Stimulated activated effector memory CD8-positive, alpha-beta T cell treated with anti-CD3 and anti-CD28 coated beads, Interleukin-12 subunit alpha, Interleukin-12 subunit beta, amount 100 ng/mL, for 72 hours (primary cell): ENCODE data around the gene ZNF396.

Experiments
- ATAC-seq: fragments of 150-1000 bp; cut with Tn5 transposase; 2 replicates; pipeline ENCODE4 v1.10.0; 2021
- DNase-seq, 2 donors: peaks; one replicate each; pipeline ENCODE4 v3.0.0; 2021 to 2022; ENCODE audit warnings: low spot score in 2 of 2
- H3K27ac Mint-ChIP-seq: one replicate; pipeline ENCODE4 v1.8.0; 2022; ENCODE audit warnings: mild to moderate bottlenecking, mixed read lengths
- H3K36me3 Mint-ChIP-seq: one replicate; pipeline ENCODE4 v1.8.0; 2022; ENCODE audit warnings: mild to moderate bottlenecking, mixed read lengths
- H3K4me1 Mint-ChIP-seq: one replicate; pipeline ENCODE4 v1.8.0; 2022; ENCODE audit warnings: mixed read lengths
- H3K4me3 Mint-ChIP-seq: one replicate; pipeline ENCODE4 v1.8.0; 2022; ENCODE audit warnings: mild to moderate bottlenecking, mixed read lengths
- H3K9me3 Mint-ChIP-seq: one replicate; pipeline ENCODE4 v1.8.0; 2022; ENCODE audit warnings: mixed read lengths

Gene ZNF396

DNA sequence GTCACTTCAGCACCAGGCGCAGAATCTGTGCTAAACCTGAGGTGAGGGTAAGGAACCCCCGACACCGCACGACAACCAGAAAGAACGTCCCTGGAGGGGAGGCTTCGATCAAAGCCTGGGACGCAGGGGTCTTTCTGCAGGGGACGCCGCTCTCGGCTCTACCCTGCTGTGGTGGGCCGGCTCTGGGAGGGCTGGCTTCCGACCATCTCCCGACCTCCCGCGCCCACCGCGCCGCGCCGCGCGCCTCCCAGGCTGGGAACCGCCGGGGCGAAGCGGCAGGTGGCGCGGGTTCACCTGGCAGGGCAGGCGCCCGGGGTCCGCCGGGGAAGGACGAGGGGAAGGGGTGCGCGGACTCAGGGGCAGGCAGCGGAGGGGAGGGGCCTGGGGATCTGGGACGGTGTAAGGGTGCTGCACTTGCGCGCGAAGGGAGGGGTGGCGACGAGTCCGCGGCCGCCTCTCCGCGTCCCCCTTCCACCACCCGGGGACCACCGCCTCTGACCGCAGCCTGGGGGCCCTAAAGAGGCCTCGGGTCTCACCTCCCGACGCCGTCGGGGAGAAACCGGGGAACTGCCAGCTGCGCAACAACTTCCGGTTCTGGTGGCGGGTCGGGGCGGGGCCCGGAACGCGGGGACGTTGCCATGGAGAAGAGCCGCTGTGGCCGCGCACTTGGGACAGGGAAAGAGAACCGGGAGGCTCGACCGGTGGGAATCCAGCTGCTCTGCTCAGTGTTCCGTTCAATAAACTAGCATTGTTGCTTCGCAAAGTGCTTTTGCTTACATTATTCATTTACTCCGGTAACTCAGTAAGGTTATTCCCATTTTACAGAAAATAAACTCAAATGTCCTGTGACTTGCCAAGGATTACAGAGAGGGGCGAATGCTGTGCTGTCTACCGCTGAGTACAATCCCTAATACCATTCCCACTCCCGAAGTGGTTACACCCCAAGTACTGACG lies at the start of gene ZNF396:
ZNF396 (minus strand) TSS at position 596 of the 954 bp plus-strand sequence. CDS start 3,045 bp downstream, outside the sequence.
- H3K27ac Mint-ChIP-seq, result peak within 1 kb of the TSS; percentile 66
- peak within 1 kb of the TSS; percentile 78 for H3K4me3 Mint-ChIP-seq
- H3K4me1 Mint-ChIP-seq, result peaks cover 5% of the 10 kb centered on the region
- DNase-seq, result peak; percentile 50 to 82
- ATAC-seq, result peak; percentile 83
- H3K9me3 Mint-ChIP-seq, result no peaks in the 10 kb centered on the region
- H3K36me3 Mint-ChIP-seq, result no peaks in the 10 kb centered on the region

DNA sequence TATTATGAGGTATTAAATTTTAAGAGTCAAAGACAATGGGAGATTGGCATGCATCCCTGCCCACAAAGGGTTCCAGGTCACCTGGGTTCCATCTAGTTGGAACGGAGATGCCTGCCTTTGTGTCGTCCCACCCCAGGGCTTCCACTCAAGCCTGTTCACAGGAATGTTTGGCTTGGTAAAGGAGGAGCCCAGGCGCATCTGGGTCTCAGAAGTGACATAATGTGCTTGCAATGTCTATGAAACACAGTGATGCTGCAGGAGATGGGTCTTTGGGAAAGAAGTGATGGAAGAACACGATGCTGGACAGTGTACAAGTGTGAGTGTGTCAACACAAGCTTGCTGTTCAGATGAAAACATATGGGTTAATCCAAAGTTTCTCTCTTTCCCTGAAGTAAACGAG lies 49.6 kb upstream of the ZNF396 start:
- H3K4me1 Mint-ChIP-seq, result no peaks in the 10 kb centered on the region
- no peak overlapping the region for H3K4me3 Mint-ChIP-seq
- no peak overlapping the region for H3K27ac Mint-ChIP-seq
- H3K36me3 Mint-ChIP-seq, result no peaks in the 10 kb centered on the region
- DNase-seq (no peak), ATAC-seq (no peak)
- H3K9me3 Mint-ChIP-seq, result no peaks in the 10 kb centered on the region

DNA sequence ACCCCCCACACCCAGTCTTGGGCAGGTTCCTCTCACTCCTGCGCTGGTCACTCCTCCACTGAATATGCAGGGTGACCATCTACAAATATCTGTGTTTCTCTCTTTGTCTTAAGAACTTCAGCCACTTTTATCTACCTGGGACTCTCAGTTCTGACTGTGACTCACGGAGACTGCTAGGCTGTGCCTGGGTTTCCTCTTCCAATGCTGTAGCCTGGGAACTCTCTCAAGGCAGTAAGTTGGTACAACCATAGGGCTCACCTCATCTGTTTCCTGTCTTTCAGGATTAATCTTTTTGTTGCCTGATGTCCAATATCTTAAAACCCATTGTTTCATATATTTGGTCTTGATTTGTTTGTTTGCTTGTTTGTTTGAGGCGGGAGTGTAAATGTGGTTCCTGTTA lies 47.2 kb upstream of the ZNF396 start:
- no peak overlapping the region for H3K4me3 Mint-ChIP-seq
- ATAC-seq (no peak), DNase-seq (no peak)
- no peaks in the 10 kb centered on the region for H3K36me3 Mint-ChIP-seq
- H3K4me1 Mint-ChIP-seq, result no peaks in the 10 kb centered on the region
- H3K9me3 Mint-ChIP-seq, result no peaks in the 10 kb centered on the region
- no peak overlapping the region for H3K27ac Mint-ChIP-seq

DNA sequence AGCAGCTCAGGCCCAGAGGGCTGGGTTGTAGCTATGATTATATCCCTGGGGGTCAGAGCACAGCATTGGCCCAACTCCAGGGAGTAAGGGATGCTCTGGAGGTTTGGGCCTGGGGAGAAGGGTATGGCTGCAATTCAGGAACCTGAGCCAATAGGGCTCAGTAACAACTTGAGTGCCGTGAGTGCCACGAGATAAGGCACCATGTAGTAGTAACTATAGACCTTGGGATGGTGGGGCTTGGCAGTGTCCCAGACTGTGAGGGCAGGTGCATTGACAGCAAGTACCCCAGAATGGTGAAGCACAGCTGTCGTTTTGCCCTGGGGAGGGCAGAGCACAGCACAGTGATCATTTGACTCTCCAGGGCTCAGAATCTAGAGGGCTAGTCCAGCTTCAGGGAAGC lies 45.1 kb upstream of the ZNF396 start:
- no peaks in the 10 kb centered on the region for H3K36me3 Mint-ChIP-seq
- ATAC-seq, result peak; percentile 26
- peaks cover 4% of the 10 kb centered on the region for H3K9me3 Mint-ChIP-seq
- H3K4me3 Mint-ChIP-seq, result no peak overlapping the region
- DNase-seq, result no peak
- no peak overlapping the region for H3K27ac Mint-ChIP-seq
- H3K4me1 Mint-ChIP-seq, result no peaks in the 10 kb centered on the region

DNA sequence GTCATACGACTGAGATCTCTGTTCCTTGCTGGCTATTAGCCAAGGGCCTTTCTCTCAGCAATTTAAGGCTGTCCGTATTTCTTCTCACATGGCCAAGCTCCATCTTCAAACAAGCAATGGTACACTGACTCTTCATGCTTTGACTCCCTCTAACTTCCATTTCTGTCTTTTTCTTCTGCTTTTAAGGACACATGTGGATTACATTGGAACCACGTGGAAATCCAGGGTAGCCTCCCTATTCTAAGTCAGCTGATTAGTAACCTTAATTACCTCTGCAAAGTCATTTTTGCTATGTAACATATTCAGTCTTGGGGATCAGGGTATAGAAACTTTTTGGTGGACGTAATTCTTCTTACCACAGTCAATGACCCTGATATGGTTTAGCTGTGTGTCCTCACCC lies 41.5 kb upstream of the ZNF396 start:
- Mint-ChIP-seq H3K27ac (no peak overlapping the region), H3K9me3 (peaks cover 7% of the 10 kb centered on the region), H3K36me3 (no peaks in the 10 kb centered on the region), H3K4me1 (peaks cover 16% of the 10 kb centered on the region), H3K4me3 (no peak overlapping the region)
- no peak for DNase-seq
- no peak for ATAC-seq

DNA sequence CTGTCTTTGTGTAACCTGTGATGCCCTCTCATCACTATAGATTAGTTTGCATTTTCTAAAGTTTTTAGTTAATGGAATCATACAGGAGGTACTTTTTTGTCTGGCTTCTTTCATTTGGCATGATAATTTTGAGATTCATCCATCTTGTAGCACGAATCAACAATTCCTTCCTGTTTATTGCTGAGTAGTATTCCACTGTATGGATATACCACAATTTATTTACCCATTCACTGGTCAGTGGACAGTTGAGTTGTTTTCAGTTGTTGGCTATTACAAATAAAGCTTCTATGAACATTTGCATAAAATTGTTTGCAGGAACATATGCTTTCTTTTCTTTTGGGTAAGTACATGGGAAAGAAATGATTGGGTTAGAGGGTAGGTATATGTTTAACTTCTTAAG lies 40.1 kb upstream of the ZNF396 start:
- Mint-ChIP-seq H3K4me1 (peaks cover 23% of the 10 kb centered on the region), H3K4me3 (no peak overlapping the region), H3K36me3 (no peaks in the 10 kb centered on the region), H3K9me3 (peaks cover 7% of the 10 kb centered on the region), H3K27ac (no peak overlapping the region)
- DNase-seq (no peak), ATAC-seq (no peak)

DNA sequence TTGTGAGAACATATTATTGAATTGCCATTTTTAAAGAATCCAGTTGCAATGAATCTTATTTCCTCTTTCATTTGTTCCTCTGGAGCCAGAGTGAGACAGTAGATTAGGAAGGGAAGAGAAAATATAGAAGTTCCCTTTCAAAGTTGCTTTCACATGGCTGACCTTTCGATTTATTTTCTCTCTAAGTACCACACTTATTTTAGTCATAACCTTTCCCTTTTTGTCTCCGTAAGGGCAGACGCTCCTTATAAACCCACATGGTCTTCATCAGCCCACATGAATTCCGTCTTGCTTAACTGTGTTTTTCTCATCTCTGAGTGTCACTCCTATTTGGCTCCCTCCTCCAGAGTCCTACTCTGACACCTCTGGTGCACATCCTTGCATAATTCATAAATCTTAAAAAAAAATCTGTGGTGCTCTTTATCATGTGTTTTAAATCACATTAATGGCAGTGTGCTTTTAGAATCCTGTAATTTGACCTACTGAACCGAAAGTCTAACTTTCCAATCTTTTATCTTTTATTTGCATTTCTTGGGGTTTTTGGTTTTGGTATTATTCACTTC lies 38.5 kb upstream of the ZNF396 start:
- no peak for DNase-seq
- H3K4me1 Mint-ChIP-seq, result peaks cover 23% of the 10 kb centered on the region

DNA sequence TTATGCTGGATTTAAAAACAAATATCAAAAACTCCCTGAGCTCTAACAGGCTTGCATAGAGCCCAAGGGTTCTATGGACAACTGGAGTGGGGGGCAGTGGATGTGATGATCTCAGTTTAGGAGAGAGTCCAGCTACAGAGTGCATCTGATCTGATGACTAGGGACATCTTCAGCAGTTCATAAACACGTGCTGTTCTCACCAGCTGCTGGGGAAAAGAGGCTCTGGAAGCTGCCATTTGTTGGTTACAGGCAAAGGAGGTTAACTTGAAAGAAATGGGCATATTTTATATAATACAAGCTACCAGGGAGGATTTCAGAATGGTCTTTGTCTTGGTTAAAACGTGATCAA lies 36.0 kb upstream of the ZNF396 start:
- peaks cover 4% of the 10 kb centered on the region for H3K9me3 Mint-ChIP-seq
- H3K4me3 Mint-ChIP-seq, result no peak overlapping the region
- peaks cover 23% of the 10 kb centered on the region for H3K4me1 Mint-ChIP-seq
- no peak overlapping the region for H3K27ac Mint-ChIP-seq
- DNase-seq (no peak), ATAC-seq (no peak)
- no peaks in the 10 kb centered on the region for H3K36me3 Mint-ChIP-seq

More for the DNA sequence above, 38.5 kb upstream of the ZNF396 start:
- Mint-ChIP-seq H3K27ac (no peak overlapping the region), H3K36me3 (no peaks in the 10 kb centered on the region), H3K9me3 (peaks cover 7% of the 10 kb centered on the region), H3K4me3 (no peak overlapping the region)
- no peak for ATAC-seq

DNA sequence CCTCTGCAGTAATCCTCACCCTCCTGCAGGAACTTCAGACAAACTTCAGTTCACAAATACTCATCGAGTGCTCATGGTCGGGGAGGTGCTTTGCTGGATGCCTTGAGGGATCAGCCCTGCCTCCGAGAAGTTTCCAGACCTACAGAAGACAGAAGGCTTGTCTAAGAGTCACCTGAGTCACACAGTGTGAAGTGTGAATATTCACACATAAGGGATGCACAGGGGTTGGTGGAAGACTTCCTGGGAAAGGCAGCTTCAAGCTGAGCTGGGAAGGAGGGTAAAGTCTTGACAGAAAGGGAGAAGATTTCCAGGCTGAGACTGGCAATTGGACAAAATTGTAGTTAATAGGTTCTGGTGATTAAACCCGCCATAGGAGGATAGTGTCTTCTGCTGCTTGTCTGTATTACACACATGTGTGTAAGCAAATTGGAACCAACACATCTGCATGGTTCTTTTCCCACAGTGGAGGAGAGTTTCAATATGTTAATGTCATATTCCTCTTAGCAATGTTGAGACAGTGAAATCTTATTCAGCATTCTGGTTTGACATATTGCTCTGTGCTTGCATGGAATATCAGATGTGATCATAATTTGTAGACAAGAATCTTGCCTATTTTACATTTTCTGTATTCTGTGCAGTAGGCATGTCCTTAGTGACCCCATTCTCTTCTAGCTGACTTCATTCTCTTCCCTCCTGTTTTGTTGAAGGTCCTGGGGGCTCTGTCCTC lies 34.7 kb upstream of the ZNF396 start:
- ATAC-seq, result no peak
- no peak for DNase-seq
- H3K4me1 Mint-ChIP-seq, result peaks cover 23% of the 10 kb centered on the region
- no peaks in the 10 kb centered on the region for H3K9me3 Mint-ChIP-seq
- no peaks in the 10 kb centered on the region for H3K36me3 Mint-ChIP-seq
- H3K27ac Mint-ChIP-seq, result no peak overlapping the region
- no peak overlapping the region for H3K4me3 Mint-ChIP-seq

DNA sequence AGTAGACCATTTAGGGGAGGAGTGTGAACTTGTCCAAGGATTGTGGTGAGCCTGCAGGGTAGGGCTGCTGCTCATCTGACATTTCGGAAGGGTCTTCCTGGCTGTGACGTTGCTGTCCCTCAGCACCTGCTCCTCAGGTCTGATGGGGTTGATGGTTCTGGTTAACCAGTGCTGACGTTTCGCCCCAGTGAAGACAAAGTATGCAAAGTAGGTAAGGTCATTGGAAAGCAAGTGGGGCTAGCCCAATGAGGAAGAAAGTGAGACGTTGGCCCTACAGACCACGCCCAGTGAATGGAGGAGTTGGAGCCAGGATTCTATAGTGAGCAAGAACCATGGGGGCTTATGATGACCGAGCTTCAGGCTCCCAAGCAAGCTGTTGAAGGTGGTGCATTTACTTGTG lies 33.4 kb upstream of the ZNF396 start:
- ATAC-seq (no peak), DNase-seq (no peak)
- Mint-ChIP-seq H3K27ac (no peak overlapping the region), H3K36me3 (no peaks in the 10 kb centered on the region), H3K9me3 (no peaks in the 10 kb centered on the region), H3K4me1 (peaks cover 17% of the 10 kb centered on the region), H3K4me3 (no peak overlapping the region)

DNA sequence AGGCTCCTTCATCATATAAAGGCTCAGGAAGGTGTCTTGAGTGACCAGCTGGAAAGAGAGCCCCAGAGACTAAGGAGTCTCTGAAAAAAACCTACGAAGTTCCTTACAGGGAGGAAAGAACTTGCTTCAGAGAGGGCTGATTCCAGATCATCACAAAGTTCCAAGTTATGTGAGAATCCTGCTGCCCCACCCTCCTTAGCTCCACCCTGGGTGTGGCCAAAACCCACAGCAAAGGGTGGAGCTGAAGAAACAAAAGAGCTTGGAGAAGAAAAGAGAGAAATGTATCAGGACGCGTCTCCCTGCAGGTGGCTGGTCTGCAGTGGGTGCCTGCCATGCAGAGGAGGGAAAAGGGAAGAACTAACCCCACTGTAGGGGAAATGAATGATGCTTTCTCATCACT lies 32.8 kb upstream of the ZNF396 start:
- Mint-ChIP-seq H3K4me1 (peaks cover 10% of the 10 kb centered on the region), H3K27ac (no peak overlapping the region), H3K4me3 (no peak overlapping the region), H3K9me3 (no peaks in the 10 kb centered on the region), H3K36me3 (no peaks in the 10 kb centered on the region)
- no peak for DNase-seq
- no peak for ATAC-seq

DNA sequence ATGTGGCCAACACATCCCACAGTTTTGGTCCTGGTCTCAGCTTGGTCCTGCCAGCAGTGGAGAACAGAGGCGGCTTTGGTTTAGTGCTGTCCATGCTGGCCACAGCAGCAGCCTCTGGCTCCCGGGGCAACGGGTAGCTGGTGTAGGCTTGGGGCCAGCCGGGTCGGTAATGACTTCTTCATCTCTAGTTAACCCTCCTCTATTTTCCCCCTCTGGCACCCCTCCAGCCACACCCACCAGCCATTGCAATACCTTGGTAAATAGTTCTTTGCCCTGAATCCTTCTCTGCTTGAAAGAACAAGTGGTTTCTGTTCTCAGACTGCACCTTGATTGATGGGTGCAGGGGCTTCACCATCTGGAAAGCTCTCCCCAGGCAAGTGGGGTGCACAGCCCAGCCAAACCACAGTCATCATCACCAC lies 31.7 kb upstream of the ZNF396 start:
- Mint-ChIP-seq H3K27ac (no peak overlapping the region), H3K4me3 (no peak overlapping the region)
- no peak for DNase-seq

DNA sequence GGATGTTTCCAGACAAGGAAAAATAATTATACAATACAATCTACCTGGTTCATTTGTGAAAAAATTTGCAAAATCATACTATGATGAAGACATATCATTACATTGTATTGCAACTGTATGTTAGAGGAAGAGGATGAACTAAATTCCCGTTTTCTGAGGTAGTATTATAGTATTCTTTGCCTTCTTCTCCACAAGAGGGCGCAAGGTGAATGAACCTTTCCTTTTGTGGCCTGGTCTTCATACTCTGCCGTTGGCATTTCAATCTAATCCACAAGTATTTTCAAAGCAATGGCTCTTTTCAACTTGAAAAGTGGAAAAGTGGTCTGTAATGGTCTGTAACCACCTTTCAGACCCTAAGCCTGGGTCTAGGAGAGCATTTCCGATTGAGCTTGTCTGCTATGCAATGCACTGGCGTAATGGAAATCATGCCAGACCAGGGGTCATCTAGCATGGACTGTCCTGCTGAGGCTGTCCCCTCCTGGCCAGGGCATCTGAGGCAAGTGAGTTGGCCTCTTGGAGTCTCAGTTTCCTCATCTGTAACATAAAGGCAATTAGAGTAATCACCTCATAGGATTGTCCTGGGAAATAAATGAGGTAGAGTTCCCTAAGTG lies 30.8 kb upstream of the ZNF396 start:
- Mint-ChIP-seq H3K36me3 (no peaks in the 10 kb centered on the region), H3K27ac (no peak overlapping the region), H3K4me1 (peaks cover 7% of the 10 kb centered on the region), H3K4me3 (no peak overlapping the region), H3K9me3 (no peaks in the 10 kb centered on the region)
- ATAC-seq (peak; percentile 78), DNase-seq (peak; percentile 22 to 59)

More for the DNA sequence above, 31.7 kb upstream of the ZNF396 start:
- Mint-ChIP-seq H3K9me3 (no peaks in the 10 kb centered on the region), H3K36me3 (no peaks in the 10 kb centered on the region), H3K4me1 (peaks cover 7% of the 10 kb centered on the region)
- no peak for ATAC-seq

DNA sequence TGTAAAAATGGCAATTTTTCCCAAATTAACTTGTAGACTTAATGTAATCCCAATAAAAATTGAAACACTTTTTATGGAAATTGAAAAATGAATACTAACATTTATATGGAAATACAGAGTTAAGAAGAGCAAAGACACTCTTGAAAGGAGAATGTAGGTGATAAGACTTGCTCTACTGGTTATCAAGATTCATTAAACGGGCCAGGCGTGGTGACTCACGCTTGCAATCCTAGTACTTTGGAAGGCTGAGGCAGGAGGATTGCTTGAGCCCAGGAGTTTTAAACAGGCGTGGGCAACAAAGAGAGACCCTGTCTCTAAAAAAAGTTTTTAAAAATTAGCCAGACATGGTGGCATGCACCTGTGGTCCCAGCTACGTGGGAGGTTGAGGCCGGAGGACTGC lies 29.5 kb upstream of the ZNF396 start:
- DNase-seq (no peak), ATAC-seq (no peak)
- Mint-ChIP-seq H3K4me3 (no peak overlapping the region), H3K4me1 (no peaks in the 10 kb centered on the region), H3K9me3 (no peaks in the 10 kb centered on the region), H3K36me3 (no peaks in the 10 kb centered on the region), H3K27ac (no peak overlapping the region)

DNA sequence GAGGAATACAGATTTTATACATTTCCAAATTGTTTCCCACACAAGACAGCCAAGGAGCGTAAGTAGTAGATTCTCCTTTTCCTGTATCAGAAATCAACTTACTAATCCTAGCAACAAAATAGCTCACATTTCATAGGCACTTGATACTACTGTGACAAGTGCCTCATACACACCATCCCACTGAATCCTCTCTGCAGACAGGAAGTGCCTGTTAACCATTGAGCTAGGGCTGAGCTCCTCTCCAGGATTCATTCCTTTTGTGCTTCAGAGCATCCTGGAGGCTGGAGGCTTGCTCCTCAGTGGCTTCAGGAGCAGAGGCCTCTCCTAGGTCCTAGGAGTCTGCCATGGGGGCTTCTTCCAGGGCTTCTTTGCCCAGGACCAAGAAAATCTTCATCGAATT lies 20.8 kb upstream of the ZNF396 start:
- H3K27ac Mint-ChIP-seq, result no peak overlapping the region
- no peak for DNase-seq
- no peaks in the 10 kb centered on the region for H3K4me1 Mint-ChIP-seq
- no peaks in the 10 kb centered on the region for H3K9me3 Mint-ChIP-seq
- H3K36me3 Mint-ChIP-seq, result no peaks in the 10 kb centered on the region
- no peak overlapping the region for H3K4me3 Mint-ChIP-seq
- ATAC-seq, result no peak
